Testis (tissue), 3 donors: ENCODE data around the gene ZNF70. TPM values are rescaled to one million over a fixed set of nuclear protein-coding genes. Genes with fewer than 3 reads are reported as not detected.

ENCODE experiments used
- DNase-seq: peaks from one replicate; pipeline ENCODE4 v3.0.0-alpha.2; 2019
- H3K27ac ChIP-seq, 2 donors: fragments of 200-600 bp; sonication (generic); one replicate each; pipeline ENCODE4 v1.5.1; 2019
- H3K27me3 ChIP-seq: fragments of 200-600 bp; sonication (generic); one replicate; pipeline ENCODE4 v1.5.1; 2019
- H3K36me3 ChIP-seq: fragments of 200-600 bp; sonication (generic); one replicate; pipeline ENCODE4 v1.5.1; 2017; ENCODE audit warnings: low read depth; ENCODE audit errors: missing control alignments
- H3K4me1 ChIP-seq: fragments of 200-600 bp; sonication (generic); one replicate; pipeline ENCODE4 v1.5.1; 2019
- H3K4me3 ChIP-seq, 2 donors: fragments of 200-600 bp; sonication (generic); one replicate each; pipeline ENCODE4 v1.5.1; 2017 to 2019
- H3K9me3 ChIP-seq: fragments of 200-600 bp; sonication (generic); one replicate; pipeline ENCODE4 v1.5.1; 2017
- CTCF ChIP-seq, 3 experiments: fragments of 450-650 bp in 2 of 3; fragments of 200-600 bp in 1 of 3; sonication (generic) in 1 of 3; IDR thresholded peaks; one replicate each; pipeline ENCODE4 v1.5.1; 2016 to 2019; ENCODE audit warnings: antibody characterized with exemption in 3 of 3, mild to moderate bottlenecking in 2 of 3, moderate library complexity in 1 of 3
- POLR2A ChIP-seq: fragments of 450-650 bp; IDR thresholded peaks from one replicate; pipeline ENCODE4 v1.6.1; 2017; ENCODE audit warnings: antibody characterized with exemption, mild to moderate bottlenecking, moderate library complexity
- WGBS, 2 donors: methylation state at CpG; one replicate each; pipeline ENCODE4 v1.1.5; 2018; 5-methylcytosine and 5-hydroxymethylcytosine counted together
- intact Hi-C: fragments of 100-400 bp; cut with DNase I; formaldehyde crosslinking; loops from one replicate; pipeline ENCODE4 v1.15.1; 2023; ENCODE audit warnings: low total_unique reads
- polyA plus RNA-seq: library from polyadenylated mRNA; stranded (reverse); fragments of 350-450 nt; fragmentation: Illumina TruSeq; extraction: RNeasy Lipid Tissue Mini Kit (QIAGEN cat#74804); gene quantifications from one replicate; pipeline ENCODE4 v1.2.3, GENCODE V29; 2014; ENCODE audit warnings: low read depth, low replicate concordance; ENCODE audit not compliant: insufficient read depth
- total RNA-seq, 2 donors: library from RNA; depleted of rRNA; stranded (reverse); fragments of >200 nt; gene quantifications; one replicate each; pipeline ENCODE4 v1.2.3, GENCODE V29; 2016

ZNF70 gene
- total and polyA plus RNA-seq, 3 donors from 2014 or later = 2.9 to 8.7 (median 7.2) TPM

GRCh38 chr22:23700706-23701105, 50.2 kb downstream of the ZNF70 start:
- Histone ChIP-seq H3K4me1 (no peaks in the 10 kb centered on the region), H3K4me3 (no peak overlapping the region), H3K36me3 (no peaks in the 10 kb centered on the region), H3K27ac (peak overlapping the region in 1 of 2 donors; percentile 29), H3K27me3 (no peaks in the 10 kb centered on the region), H3K9me3 (no peaks in the 10 kb centered on the region)
- intact Hi-C loops = no loop called here
- TF ChIP-seq POLR2A = no peak
- TF ChIP-seq CTCF (IDR thresholded peaks at IDR 0.05) = no peak
- 65 to 68% methylated on average over 7 of the region's 7 CpGs for WGBS, 2 donors
- peak; percentile 86 for DNase-seq

GRCh38 chr22:23698673-23699235, 52.2 kb downstream of the ZNF70 start:
- H3K27ac ChIP-seq = no peak overlapping the region
- H3K9me3 ChIP-seq = no peaks in the 10 kb centered on the region
- H3K4me1 ChIP-seq = no peaks in the 10 kb centered on the region
- DNase-seq = no peak
- no peak overlapping the region for H3K4me3 ChIP-seq
- WGBS, 2 donors = 96 to 98% methylated on average over 9 to 10 of the region's 10 CpGs
- no peaks in the 10 kb centered on the region for H3K27me3 ChIP-seq
- no peaks in the 10 kb centered on the region for H3K36me3 ChIP-seq
- no peak for TF ChIP-seq CTCF (IDR thresholded peaks at IDR 0.05)
- no peak for TF ChIP-seq POLR2A
- intact Hi-C loops = no loop called here

- no peak overlapping the region for H3K27ac ChIP-seq
- no peaks in the 10 kb centered on the region for H3K4me1 ChIP-seq
- H3K9me3 ChIP-seq = no peaks in the 10 kb centered on the region
- no peak for DNase-seq
- WGBS, 2 donors = 79 to 87% methylated on average over 4 of the region's 4 CpGs
- H3K27me3 ChIP-seq = no peaks in the 10 kb centered on the region
- no peaks in the 10 kb centered on the region for H3K36me3 ChIP-seq
- no peak for TF ChIP-seq POLR2A
- no peak for TF ChIP-seq CTCF (IDR thresholded peaks at IDR 0.05)
- no peak overlapping the region for H3K4me3 ChIP-seq
- intact Hi-C loops = no loop called here
Observed at GRCh38 chr22:23698094-23698493, 52.8 kb downstream of the ZNF70 start.

- Histone ChIP-seq H3K9me3 (no peaks in the 10 kb centered on the region), H3K4me1 (no peaks in the 10 kb centered on the region), H3K4me3 (no peak overlapping the region), H3K27me3 (no peaks in the 10 kb centered on the region), H3K36me3 (no peaks in the 10 kb centered on the region), H3K27ac (no peak overlapping the region)
- TF ChIP-seq POLR2A (no peak), CTCF (IDR thresholded peaks at IDR 0.05) (no peak)
- DNase-seq = no peak
- WGBS, 2 donors = 92 to 93% methylated on average over 4 to 11 of the region's 11 CpGs
- intact Hi-C loops = no loop called here
Observed at GRCh38 chr22:23697031-23697970, 53.6 kb downstream of the ZNF70 start.
